ENCODE results near the gene WNT7B.

WNT7B gene

GRCh38 chr22:45977551-45978274 is 751 bp upstream of the WNT7B start:
- peak; percentile 45 for ATAC-seq
- no peak for TF ChIP-seq SNAI2 (CRISPR knock-in tag; IDR thresholded peaks at IDR 0.05)
- TF ChIP-seq ZC3H10 (CRISPR knock-in tag; IDR thresholded peaks at IDR 0.05), result no peak
- no peak for TF ChIP-seq TSHZ2 (CRISPR knock-in tag; IDR thresholded peaks at IDR 0.05)
- no peak for TF ChIP-seq RARB (CRISPR knock-in tag; IDR thresholded peaks at IDR 0.05)
- TF ChIP-seq CSRNP3 (CRISPR knock-in tag; IDR thresholded peaks at IDR 0.05), result no peak
- TF ChIP-seq OSR1 (CRISPR knock-in tag; IDR thresholded peaks at IDR 0.05), result no peak
- TF ChIP-seq ZNF70 (CRISPR knock-in tag; IDR thresholded peaks at IDR 0.05), result no peak
- TF ChIP-seq CREB5 (CRISPR knock-in tag; IDR thresholded peaks at IDR 0.05; ENCODE audit: low read depth), result no peak
- no peak for TF ChIP-seq ISL1 (CRISPR knock-in tag; IDR thresholded peaks at IDR 0.05)
- no peak for TF ChIP-seq ZNF565 (CRISPR knock-in tag; conservative IDR thresholded peaks at IDR 0.05; ENCODE audit: low read depth)
- TF ChIP-seq ZFP30 (CRISPR knock-in tag; IDR thresholded peaks at IDR 0.05), result no peak
- TF ChIP-seq TCF4 (CRISPR knock-in tag; IDR thresholded peaks at IDR 0.05; ENCODE audit: borderline replicate concordance), result no peak
- TF ChIP-seq BACH2 (CRISPR knock-in tag; IDR thresholded peaks at IDR 0.05; ENCODE audit: borderline replicate concordance), result no peak
- TF ChIP-seq ESRRG (CRISPR knock-in tag; IDR thresholded peaks at IDR 0.05), result no peak
- no peak for TF ChIP-seq ZFP3 (CRISPR knock-in tag; IDR thresholded peaks at IDR 0.05)
- no peak for TF ChIP-seq PATZ1 (CRISPR knock-in tag; IDR thresholded peaks at IDR 0.05; ENCODE audit: borderline replicate concordance)
- no peak for TF ChIP-seq GLIS3 (CRISPR knock-in tag; IDR thresholded peaks at IDR 0.05)

- no peak for ATAC-seq
- TF ChIP-seq CREB5 (CRISPR knock-in tag; IDR thresholded peaks at IDR 0.05; ENCODE audit: low read depth), result no peak
- no peak for TF ChIP-seq POU6F1 (CRISPR knock-in tag; IDR thresholded peaks at IDR 0.05; ENCODE audit: borderline replicate concordance, low read depth)
- TF ChIP-seq ESRRG (CRISPR knock-in tag; IDR thresholded peaks at IDR 0.05), result no peak
These were observed 534 bp downstream of the WNT7B start for GRCh38 chr22:45976254-45977002.
